A549 (cell line): ENCODE data around the gene ITFG2. TPM values are rescaled to one million over a fixed set of nuclear protein-coding genes. Genes with fewer than 3 reads are reported as not detected.

Experiments
- ATAC-seq, 2 experiments: fragments of 200-7000 bp in 1 of 2; fragments of >200 bp in 1 of 2; cut with Nextera tagmentation in 1 of 2; cut with Tn5 transposase in 1 of 2; 3 replicates each; pipeline versions ENCODE4 v1.8.0 to v1.9.1; 2018 to 2020; ENCODE audit warnings: mild to moderate bottlenecking in 1 of 2, moderate library complexity in 1 of 2
- CTCF ChIA-PET: fragments of 300-600 bp; sonication (Branson Sonifier 250); formaldehyde crosslinking; extraction: SDS; loops from one replicate; lab custom pipeline; 2021; ENCODE audit warnings: antibody characterized with exemption, inconsistent platforms; lab: Yijun Ruan, JAX
- POLR2A ChIA-PET: fragments of 350-600 bp; formaldehyde crosslinking; extraction: SDS; loops from one replicate; lab custom pipeline; 2021; ENCODE audit warnings: antibody characterized with exemption, inconsistent platforms; lab: Yijun Ruan, JAX
- DNase-seq, 2 experiments: peaks; one replicate each; pipeline versions ENCODE4 v3.0.0 to v3.0.0-alpha.2; 2011 to 2016; ENCODE audit warnings: low read depth in 1 of 2, low spot score in 1 of 2
- FAIRE-seq: peaks from 2 replicates; lab custom pipeline; 2011; peaks lifted over from hg19 to GRCh38; lab: Jason Lieb, UNC
- H3K27ac ChIP-seq, 2 experiments: fragments of >200 bp; sonication (Bioruptor Twin); formaldehyde crosslinking; 3 replicates each; pipeline ENCODE4 v1.5.1; 2016 to 2017
- H3K4me1 ChIP-seq: fragments of >200 bp; sonication (Bioruptor Twin); formaldehyde crosslinking; 3 replicates; pipeline ENCODE4 v1.6.1; 2016
- H3K4me2 ChIP-seq: fragments of >200 bp; sonication (Bioruptor Twin); formaldehyde crosslinking; 3 replicates; pipeline ENCODE4 v1.6.1; 2016
- H3K4me3 ChIP-seq: fragments of >200 bp; sonication (Bioruptor Twin); formaldehyde crosslinking; 3 replicates; pipeline ENCODE4 v1.5.1; 2016
- H3K9me3 ChIP-seq: fragments of >200 bp; sonication (Bioruptor Twin); formaldehyde crosslinking; 3 replicates; pipeline ENCODE4 v1.6.1; 2016
- BCL3 ChIP-seq: fragments of >200 bp; sonication (Bioruptor Twin); formaldehyde crosslinking; IDR thresholded peaks from 3 replicates; pipeline ENCODE4 v1.6.1; 2016
- CBX2 ChIP-seq: fragments of 200-600 bp; sonication (generic); IDR thresholded peaks from 2 replicates; pipeline ENCODE4 v1.6.1; 2016; ENCODE audit warnings: low read depth, mild to moderate bottlenecking, borderline replicate concordance
- CEBPB ChIP-seq, 2 experiments: fragments of >200 bp in 1 of 2; sonication (Bioruptor Twin) in 1 of 2; formaldehyde crosslinking in 1 of 2; IDR thresholded peaks; 2 replicates each; pipeline ENCODE4 v1.6.1; 2012 to 2016
- CHD2 ChIP-seq: fragments of 150-350 bp; IDR thresholded peaks from 2 replicates; pipeline ENCODE4 v1.6.1; 2014; ENCODE audit warnings: low read length; ENCODE audit not compliant: partially characterized antibody
- EHF ChIP-seq: fragments of 250-450 bp; sonication (Bioruptor Pico); IDR thresholded peaks from 2 replicates; pipeline ENCODE4 v1.5.0; 2020; ENCODE audit warnings: mild to moderate bottlenecking
- EHMT2 ChIP-seq: fragments of 200-600 bp; sonication (generic); IDR thresholded peaks from 2 replicates; pipeline ENCODE4 v1.6.1; 2016; ENCODE audit warnings: antibody characterized with exemption, low read depth, mild to moderate bottlenecking, moderate library complexity
- ELK1 ChIP-seq: fragments of 150-350 bp; IDR thresholded peaks from 2 replicates; pipeline ENCODE4 v1.6.1; 2014; ENCODE audit warnings: low read depth, mild to moderate bottlenecking, low read length
- FOSL2 ChIP-seq, 2 experiments: fragments of 450-650 bp in 1 of 2; fragments of >200 bp in 1 of 2; sonication (Bioruptor Twin) in 1 of 2; formaldehyde crosslinking; IDR thresholded peaks; 2 replicates each; pipeline versions ENCODE4 v1.5.0 to v1.6.1; 2016 to 2020; ENCODE audit warnings: mild to moderate bottlenecking in 1 of 2, moderate library complexity in 1 of 2
- FOXS1 ChIP-seq: fragments of 250-450 bp; sonication (Bioruptor Pico); IDR thresholded peaks from 2 replicates; pipeline ENCODE4 v1.5.0; 2020; ENCODE audit warnings: mild to moderate bottlenecking, moderate library complexity
- HDAC2 ChIP-seq: fragments of 200-600 bp; sonication (generic); IDR thresholded peaks from 2 replicates; pipeline ENCODE4 v1.6.1; 2016
- HOXA7 ChIP-seq: fragments of 250-450 bp; sonication (Bioruptor Pico); IDR thresholded peaks from 2 replicates; pipeline ENCODE4 v1.5.0; 2020; ENCODE audit warnings: mild to moderate bottlenecking, moderate library complexity
- JUN ChIP-seq, 2 experiments: fragments of >200 bp; sonication (Bioruptor Twin); formaldehyde crosslinking; IDR thresholded peaks; 2 replicates in 1 of 2; 3 replicates in 1 of 2; pipeline ENCODE4 v1.6.1; 2016 to 2017
- JUNB ChIP-seq: fragments of >200 bp; sonication (Bioruptor Twin); formaldehyde crosslinking; IDR thresholded peaks from 2 replicates; pipeline ENCODE4 v1.6.1; 2016
- KDM5A ChIP-seq: fragments of 200-600 bp; sonication (generic); IDR thresholded peaks from 2 replicates; pipeline ENCODE4 v1.6.1; 2016; ENCODE audit warnings: antibody characterized with exemption, mild to moderate bottlenecking
- MAFK ChIP-seq: fragments of 450-650 bp; IDR thresholded peaks from 2 replicates; pipeline ENCODE4 v1.6.1; 2014; ENCODE audit not compliant: partially characterized antibody
- MAZ ChIP-seq: fragments of 150-350 bp; IDR thresholded peaks from 2 replicates; pipeline ENCODE4 v1.6.1; 2014; ENCODE audit warnings: antibody characterized with exemption, low read depth, low read length, borderline replicate concordance
- NPAS2 ChIP-seq: fragments of 250-450 bp; sonication (Bioruptor Pico); IDR thresholded peaks from 2 replicates; pipeline ENCODE4 v1.8.0; 2022; ENCODE audit warnings: mild to moderate bottlenecking, moderate library complexity, borderline replicate concordance
- NR3C1 ChIP-seq: fragments of >200 bp; sonication (Bioruptor Twin); formaldehyde crosslinking; IDR thresholded peaks from 3 replicates; pipeline ENCODE4 v1.6.1; 2017
- PHF8 ChIP-seq: fragments of 200-600 bp; sonication (generic); IDR thresholded peaks from 2 replicates; pipeline ENCODE4 v1.6.1; 2016; ENCODE audit warnings: low read depth, mild to moderate bottlenecking, antibody characterized with exemption, moderate library complexity, borderline replicate concordance
- RARB ChIP-seq: fragments of 250-450 bp; sonication (Bioruptor Pico); IDR thresholded peaks from 2 replicates; pipeline ENCODE4 v1.8.0; 2021; ENCODE audit warnings: mild to moderate bottlenecking, moderate library complexity
- RCOR1 ChIP-seq: fragments of 150-350 bp; IDR thresholded peaks from 2 replicates; pipeline ENCODE4 v1.6.1; 2014; ENCODE audit warnings: antibody characterized with exemption, low read length, low read depth
- RNF2 ChIP-seq: fragments of 200-600 bp; sonication (generic); IDR thresholded peaks from 2 replicates; pipeline ENCODE4 v1.6.1; 2016; ENCODE audit warnings: low read depth, mild to moderate bottlenecking, antibody characterized with exemption, moderate library complexity, borderline replicate concordance
- SMC3 ChIP-seq: fragments of >200 bp; sonication (Bioruptor Twin); formaldehyde crosslinking; IDR thresholded peaks from 3 replicates; pipeline ENCODE4 v1.6.1; 2018; ENCODE audit warnings: inconsistent platforms
- SREBF2 ChIP-seq: fragments of 450-650 bp; IDR thresholded peaks from 2 replicates; pipeline ENCODE4 v1.6.1; 2014; ENCODE audit warnings: mild to moderate bottlenecking, moderate library complexity
- TFCP2L1 ChIP-seq: fragments of 250-450 bp; sonication (Bioruptor Pico); IDR thresholded peaks from 2 replicates; pipeline ENCODE4 v1.5.0; 2021; ENCODE audit warnings: mild to moderate bottlenecking
- TP53 ChIP-seq: fragments of 250-450 bp; sonication (Bioruptor Pico); IDR thresholded peaks from 2 replicates; pipeline ENCODE4 v1.5.0; 2021; ENCODE audit warnings: mild to moderate bottlenecking, moderate library complexity
- USF2 ChIP-seq: fragments of 450-650 bp; IDR thresholded peaks from 2 replicates; pipeline ENCODE4 v1.6.1; 2014; ENCODE audit warnings: antibody characterized with exemption
- ZC3H11A ChIP-seq: fragments of 450-650 bp; IDR thresholded peaks from 2 replicates; pipeline ENCODE4 v1.6.1; 2014; ENCODE audit warnings: antibody characterized with exemption, mild to moderate bottlenecking
- ZNF302 ChIP-seq: fragments of 250-450 bp; sonication (Bioruptor Pico); IDR thresholded peaks from 2 replicates; pipeline ENCODE4 v1.9.0; 2021; ENCODE audit warnings: inconsistent platforms, mild to moderate bottlenecking, moderate library complexity
- WGBS: methylation state at CpG from one replicate; pipeline ENCODE4 v1.1.6; 2017; ENCODE audit errors: missing lambda C conversion rate; 5-methylcytosine and 5-hydroxymethylcytosine counted together
- polyA plus RNA-seq, 4 experiments: library from polyadenylated mRNA; depleted of rRNA in 3 of 4; stranded (reverse); fragments of >200 nt; fragmentation: RNase III in 1 of 4; extraction: RNeasy Plus Mini Kit Qiagen cat#74134 plus additional on column Dnase treatment in 1 of 4; gene quantifications; 2 replicates in 3 of 4; 3 replicates in 1 of 4; pipeline ENCODE4 v1.2.3, GENCODE V29; 2011 to 2017

The ITFG2 gene
- polyA plus RNA-seq, 2 of the 4 experiments (the other 2 are of a cell fraction), result 17.5 to 23.7 TPM

- ATAC-seq (no peak), FAIRE-seq (no peak), DNase-seq (no peak)
- Histone ChIP-seq H3K9me3 (no peaks in the 10 kb centered on the region), H3K27ac (no peak overlapping the region), H3K4me1 (peaks cover 18% of the 10 kb centered on the region), H3K4me3 (no peak overlapping the region), H3K4me2 (no peak overlapping the region)
- WGBS, result 87% methylated on average over 25 of the region's 25 CpGs
- CTCF ChIA-PET, result interaction anchor here (0.8 to 7.3 kb wide), 3 partner anchors 8 to 53 kb away, joined by 3 to 57 read pairs (median 6); partner anchors contain the start of gene ITFG2
- no peak for TF ChIP-seq JUN (IDR thresholded peaks at IDR 0.05)
- no peak for TF ChIP-seq HDAC2
- TF ChIP-seq MAZ, result no peak
- no peak for TF ChIP-seq HOXA7 (CRISPR knock-in tag)
- TF ChIP-seq EHMT2, result no peak
- no peak for TF ChIP-seq RNF2
- no peak for TF ChIP-seq SREBF2
- no peak for TF ChIP-seq EHF (CRISPR knock-in tag)
- no peak for TF ChIP-seq FOXS1 (CRISPR knock-in tag)
- no peak for TF ChIP-seq RCOR1
- TF ChIP-seq RARB, result no peak
- no peak for TF ChIP-seq FOSL2 (IDR thresholded peaks at IDR 0.05)
- no peak for TF ChIP-seq FOSL2 (CRISPR knock-in tag; IDR thresholded peaks at IDR 0.05)
- POLR2A ChIA-PET, result no interaction called here
Measured at GRCh38 chr12:2792671-2793500, 19.6 kb upstream of the ITFG2 start.

- CTCF ChIA-PET, result interaction anchor here (1.4 to 7.3 kb wide), 2 partner anchors 9 to 53 kb away, joined by 6 to 57 read pairs; no protein-coding TSS in a partner anchor
- Histone ChIP-seq H3K9me3 (no peaks in the 10 kb centered on the region), H3K4me1 (peaks cover 18% of the 10 kb centered on the region), H3K4me2 (no peak overlapping the region), H3K27ac (no peak overlapping the region), H3K4me3 (no peak overlapping the region)
- 94% methylated on average over 21 of the region's 21 CpGs for WGBS
- DNase-seq (no peak), FAIRE-seq (no peak), ATAC-seq (no peak)
- POLR2A ChIA-PET, result no interaction called here
- TF ChIP-seq ZNF302 (CRISPR knock-in tag) (no peak), NR3C1 (no peak), TFCP2L1 (CRISPR knock-in tag) (no peak), SMC3 (no peak), KDM5A (no peak), EHMT2 (no peak), NPAS2 (CRISPR knock-in tag) (no peak), PHF8 (no peak), JUNB (no peak)
Measured at GRCh38 chr12:2793561-2793960, 18.9 kb upstream of the ITFG2 start.

GRCh38 chr12:2794191-2794735 is 18.2 kb upstream of the ITFG2 start:
- ATAC-seq, result peak in 1 of 2 experiments; percentile 40; a peak in 3 of 6 replicates
- Histone ChIP-seq H3K4me1 (peaks cover 18% of the 10 kb centered on the region), H3K27ac (peak overlapping the region; percentile 97 to 99), H3K9me3 (no peaks in the 10 kb centered on the region), H3K4me2 (peak overlapping the region; percentile 96), H3K4me3 (peak overlapping the region; percentile 76)
- TF ChIP-seq CBX2 (no peak), BCL3 (no peak), CEBPB (IDR thresholded peaks at IDR 0.05) (no peak), HDAC2 (no peak), USF2 (no peak), TP53 (no peak), MAFK (no peak), ZC3H11A (no peak), CHD2 (no peak), ELK1 (no peak), JUN (IDR thresholded peaks at IDR 0.05) (no peak; a peak in 1 of 5 replicates)
- DNase-seq, result no peak
- CTCF ChIA-PET, result interaction anchor here (1.4 to 7.3 kb wide), 2 partner anchors 10 to 54 kb away, joined by 6 to 57 read pairs; no protein-coding TSS in a partner anchor
- WGBS, result 55% methylated on average over 47 of the region's 49 CpGs
- FAIRE-seq, result no peak
- POLR2A ChIA-PET, result interaction anchor here (0.7 to 2.6 kb wide), 2 partner anchors 8 to 18 kb away, joined by 3 to 19 read pairs; partner anchors contain the start of gene ITFG2
